ENCODE data around the gene CXADR. TPM values are rescaled to one million over a fixed set of nuclear protein-coding genes. Genes with fewer than 3 reads are reported as not detected.

The CXADR gene
- total RNA-seq, 1 experiment from 2014 or later = 51.7 TPM

- Mint-ChIP-seq H3K9me3 (ENCODE audit: low read depth, unreplicated experiment) (no peaks in the 10 kb centered on the region), H3K27ac (ENCODE audit: unreplicated experiment) (no peak overlapping the region), H3K4me3 (ENCODE audit: low read depth, unreplicated experiment) (no peak overlapping the region), H3K4me1 (ENCODE audit: low read depth, unreplicated experiment) (no peaks in the 10 kb centered on the region), H3K36me3 (ENCODE audit: insufficient read depth, unreplicated experiment) (peaks cover 30% of the 10 kb centered on the region), H3K27me3 (ENCODE audit: unreplicated experiment) (no peaks in the 10 kb centered on the region)
- CTCF ChIA-PET = no interaction called here
- DNase-seq = no peak
- TF ChIP-seq CTCF (IDR thresholded peaks at IDR 0.05; ENCODE audit: unreplicated experiment) = no peak
- BruUV-seq (replicated peaks) = no TSS peak
- intact Hi-C loops (cut with micrococcal nuclease; ENCODE audit: unreplicated experiment) = no loop called here
Measured at GRCh38 chr21:17607684-17608083, 94.8 kb downstream of the CXADR start.

GRCh38 chr21:17609681-17610080 lies 96.8 kb downstream of the CXADR start:
- no TSS peak for BruUV-seq (replicated peaks)
- intact Hi-C loops (cut with micrococcal nuclease; ENCODE audit: unreplicated experiment) = no loop called here
- Mint-ChIP-seq H3K4me1 (ENCODE audit: low read depth, unreplicated experiment) (no peaks in the 10 kb centered on the region), H3K36me3 (ENCODE audit: insufficient read depth, unreplicated experiment) (peaks cover 31% of the 10 kb centered on the region), H3K9me3 (ENCODE audit: low read depth, unreplicated experiment) (no peaks in the 10 kb centered on the region), H3K27ac (ENCODE audit: unreplicated experiment) (peak overlapping the region; percentile 20), H3K27me3 (ENCODE audit: unreplicated experiment) (no peaks in the 10 kb centered on the region), H3K4me3 (ENCODE audit: low read depth, unreplicated experiment) (no peak overlapping the region)
- CTCF ChIA-PET = no interaction called here
- DNase-seq = no peak
- no peak for TF ChIP-seq CTCF (IDR thresholded peaks at IDR 0.05; ENCODE audit: unreplicated experiment)

- BruUV-seq (replicated peaks) = no TSS peak
- H3K4me1 Mint-ChIP-seq (ENCODE audit: low read depth, unreplicated experiment) = no peaks in the 10 kb centered on the region
- intact Hi-C loops (cut with micrococcal nuclease; ENCODE audit: unreplicated experiment) = no loop called here
- H3K4me3 Mint-ChIP-seq (ENCODE audit: low read depth, unreplicated experiment) = peak overlapping the region; percentile 77
- CTCF ChIA-PET = interaction anchor here (0.6 to 1.0 kb wide), 2 partner anchors 223 to 240 kb away, joined by 3 to 4 read pairs; no protein-coding TSS in a partner anchor
- H3K9me3 Mint-ChIP-seq (ENCODE audit: low read depth, unreplicated experiment) = no peaks in the 10 kb centered on the region
- DNase-seq = peak; percentile 2
- H3K27me3 Mint-ChIP-seq (ENCODE audit: unreplicated experiment) = no peaks in the 10 kb centered on the region
- H3K36me3 Mint-ChIP-seq (ENCODE audit: insufficient read depth, unreplicated experiment) = peaks cover 31% of the 10 kb centered on the region
- peak overlapping the region; percentile 84 for H3K27ac Mint-ChIP-seq (ENCODE audit: unreplicated experiment)
- TF ChIP-seq CTCF (IDR thresholded peaks at IDR 0.05; ENCODE audit: unreplicated experiment) = no peak
Measured at GRCh38 chr21:17610911-17611310, 98.1 kb downstream of the CXADR start.

- intact Hi-C loops (cut with micrococcal nuclease; ENCODE audit: unreplicated experiment) = no loop called here
- TSS peak; percentile 28 for BruUV-seq (replicated peaks)
- H3K4me3 Mint-ChIP-seq (ENCODE audit: low read depth, unreplicated experiment) = peak overlapping the region; percentile 77
- H3K4me1 Mint-ChIP-seq (ENCODE audit: low read depth, unreplicated experiment) = no peaks in the 10 kb centered on the region
- DNase-seq = peak; percentile 61
- no peaks in the 10 kb centered on the region for H3K27me3 Mint-ChIP-seq (ENCODE audit: unreplicated experiment)
- no peaks in the 10 kb centered on the region for H3K9me3 Mint-ChIP-seq (ENCODE audit: low read depth, unreplicated experiment)
- H3K36me3 Mint-ChIP-seq (ENCODE audit: insufficient read depth, unreplicated experiment) = peaks cover 31% of the 10 kb centered on the region
- CTCF ChIA-PET = interaction anchor here (0.6 kb wide), 1 partner anchor 223 kb away, joined by 3 read pairs; no protein-coding TSS in a partner anchor
- peak overlapping the region; percentile 84 for H3K27ac Mint-ChIP-seq (ENCODE audit: unreplicated experiment)
- TF ChIP-seq CTCF (IDR thresholded peaks at IDR 0.05; ENCODE audit: unreplicated experiment) = no peak
Measured at GRCh38 chr21:17611414-17612022, 98.7 kb downstream of the CXADR start.

All from Calu3 (cell line).